Stimulated activated CD4-positive, alpha-beta T cell treated with anti-CD3 and anti-CD28 coated beads, Interleukin-15, amount 100 ng/mL, for 24 hours (primary cell): ENCODE results near the gene ZNF667.

ENCODE experiments used
- DNase-seq: peaks from one replicate; pipeline ENCODE4 v3.0.0-alpha.2; 2020

Gene ZNF667

DNA sequence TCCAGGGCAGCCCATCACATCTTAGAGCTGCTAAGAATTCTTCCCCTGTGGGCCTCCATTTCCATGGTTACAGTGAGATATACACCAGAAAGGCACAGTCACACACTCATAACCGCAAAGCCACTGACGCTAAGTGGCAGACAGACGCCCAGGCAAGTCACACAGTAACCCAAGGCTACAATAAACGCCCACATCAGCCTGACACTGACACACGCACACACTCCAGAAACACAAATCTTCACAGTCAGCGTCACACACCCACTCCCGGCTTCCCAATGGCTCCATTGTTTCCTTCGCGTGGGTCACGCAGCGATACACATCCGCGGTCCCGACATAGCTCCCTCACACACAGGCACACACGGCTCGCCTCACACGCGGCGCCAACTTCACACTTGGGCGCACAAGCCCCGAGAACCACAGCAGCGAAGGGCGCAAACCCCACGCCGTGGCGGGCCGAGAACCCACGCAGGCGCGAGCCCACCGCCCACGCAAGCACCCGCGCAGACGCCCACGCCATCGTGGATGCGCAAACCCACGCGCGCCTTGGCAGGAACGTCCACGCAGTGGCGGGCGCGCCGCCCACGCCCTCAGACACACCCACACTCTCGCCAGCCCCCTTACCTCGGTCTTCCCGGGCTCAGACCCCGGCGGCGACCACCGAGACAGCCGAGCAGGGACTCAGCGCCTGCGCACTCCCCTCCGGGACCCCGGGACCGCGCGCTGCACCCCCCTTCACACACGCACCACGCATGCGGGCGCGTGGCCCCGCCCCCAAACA is at the start of gene ZNF667:
Gene ZNF667 (minus strand): TSS at position 695 of the 778 bp plus-strand sequence. CDS start 14,975 bp downstream, outside the sequence.
- DNase-seq, result peak; percentile 30

DNA sequence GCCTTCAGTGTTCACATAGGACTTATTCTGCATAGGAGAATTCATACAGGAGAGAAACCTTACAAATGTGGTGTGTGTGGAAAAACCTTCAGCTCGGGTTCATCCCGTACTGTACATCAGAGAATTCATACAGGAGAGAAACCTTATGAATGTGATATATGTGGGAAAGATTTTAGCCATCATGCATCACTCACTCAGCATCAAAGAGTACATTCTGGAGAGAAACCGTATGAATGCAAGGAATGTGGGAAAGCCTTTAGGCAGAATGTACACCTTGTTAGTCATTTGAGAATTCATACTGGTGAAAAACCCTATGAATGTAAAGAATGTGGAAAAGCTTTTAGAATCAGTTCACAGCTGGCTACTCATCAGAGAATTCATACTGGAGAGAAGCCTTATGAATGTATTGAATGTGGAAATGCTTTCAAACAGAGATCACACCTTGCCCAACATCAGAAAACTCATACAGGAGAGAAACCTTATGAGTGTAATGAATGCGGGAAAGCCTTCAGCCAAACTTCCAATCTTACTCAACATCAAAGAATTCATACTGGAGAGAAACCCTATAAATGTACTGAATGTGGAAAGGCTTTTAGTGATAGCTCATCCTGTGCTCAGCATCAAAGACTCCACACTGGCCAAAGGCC is 48.2 kb upstream of the ZNF667 start:
- DNase-seq, result no peak

DNA sequence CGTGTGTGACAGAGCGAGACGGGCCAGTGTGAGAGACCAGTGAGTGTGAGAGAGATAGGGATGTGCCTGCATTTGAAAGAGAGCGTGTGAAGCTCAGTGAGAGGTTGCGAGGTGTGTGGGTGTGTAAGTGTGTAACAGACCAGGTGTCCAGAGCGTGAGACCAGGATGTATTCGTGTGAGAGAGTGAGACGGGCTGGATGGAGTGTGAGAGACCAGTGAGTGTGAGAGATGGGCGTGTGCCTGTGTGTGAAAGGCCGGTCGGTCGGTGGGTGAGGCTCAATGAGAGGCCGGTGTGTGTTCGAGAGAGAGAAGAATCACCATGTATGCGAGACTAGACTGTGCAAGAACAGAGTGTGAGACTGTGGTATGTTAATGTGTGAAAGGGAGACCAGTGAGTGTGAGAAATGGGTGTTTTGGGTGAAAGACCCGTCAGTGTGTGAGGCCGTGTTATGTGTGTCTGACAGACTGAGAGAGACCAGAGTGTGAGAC is 31.2 kb upstream of the ZNF667 start:
- DNase-seq, result no peak

DNA sequence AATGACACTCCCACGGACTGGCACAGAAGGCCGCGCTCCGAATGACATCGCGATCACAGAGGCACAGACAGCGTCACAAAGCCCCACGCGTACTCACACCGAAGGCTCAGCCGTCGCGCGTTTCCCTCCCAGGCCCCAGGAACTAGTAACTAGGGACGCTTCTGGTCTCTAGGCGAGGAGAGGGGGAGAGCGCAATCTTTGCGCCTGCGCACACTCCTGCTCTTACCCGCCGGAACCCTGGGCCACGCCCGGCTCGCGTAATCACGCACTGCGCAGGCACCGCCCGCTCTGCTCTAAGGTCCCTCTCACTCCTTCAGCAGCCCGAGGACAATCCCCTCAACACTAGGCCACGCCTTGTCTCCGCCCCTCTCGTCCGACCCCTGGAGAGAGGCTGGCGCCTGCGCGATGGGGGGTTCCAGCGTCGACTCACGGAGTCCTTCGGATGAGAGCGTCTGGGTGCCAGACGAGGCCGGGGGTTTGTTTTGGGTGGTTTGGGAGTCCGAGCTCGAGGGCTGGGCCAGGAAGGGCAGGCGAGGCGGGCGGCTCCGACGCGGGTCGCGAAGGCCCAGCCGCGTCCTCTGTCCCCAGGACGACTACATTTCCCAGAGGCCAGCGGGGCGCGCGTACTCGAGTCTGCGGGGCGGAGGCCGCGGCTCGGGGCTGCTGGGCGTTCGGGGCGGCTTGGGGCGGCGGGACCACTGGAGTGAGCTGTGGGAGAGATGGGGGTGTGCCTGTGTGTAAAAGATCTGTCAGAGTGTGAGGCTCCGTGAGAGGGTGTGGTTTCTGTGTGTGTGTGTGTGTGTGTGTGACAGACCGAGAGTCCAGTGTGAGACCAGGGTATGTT is 30.5 kb upstream of the ZNF667 start, which contains the start of gene ZNF471:
Gene ZNF471 (plus strand): TSS at position 410 of the 844 bp plus-strand sequence. CDS start 3,717 bp downstream, outside the sequence.
- peak; percentile 85 for DNase-seq

DNA sequence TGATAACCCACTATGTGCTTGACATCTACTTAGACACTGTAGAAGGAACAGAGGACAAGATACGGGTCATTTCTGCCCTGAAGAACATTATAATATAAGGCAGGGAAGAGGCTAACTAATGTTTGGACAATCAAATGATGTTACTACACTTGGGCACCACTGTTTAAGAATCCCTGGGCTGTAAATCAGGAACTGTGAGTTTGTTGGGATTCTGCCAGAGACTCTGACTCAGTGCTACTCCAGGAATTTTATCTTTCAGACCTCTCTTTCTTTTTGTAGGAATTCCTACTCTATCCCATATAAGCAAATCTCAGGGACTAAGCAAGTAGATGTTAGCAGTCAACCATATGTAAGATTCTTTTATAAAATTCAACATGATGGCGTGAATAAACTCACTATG is 27.4 kb upstream of the ZNF667 start:
- no peak for DNase-seq

DNA sequence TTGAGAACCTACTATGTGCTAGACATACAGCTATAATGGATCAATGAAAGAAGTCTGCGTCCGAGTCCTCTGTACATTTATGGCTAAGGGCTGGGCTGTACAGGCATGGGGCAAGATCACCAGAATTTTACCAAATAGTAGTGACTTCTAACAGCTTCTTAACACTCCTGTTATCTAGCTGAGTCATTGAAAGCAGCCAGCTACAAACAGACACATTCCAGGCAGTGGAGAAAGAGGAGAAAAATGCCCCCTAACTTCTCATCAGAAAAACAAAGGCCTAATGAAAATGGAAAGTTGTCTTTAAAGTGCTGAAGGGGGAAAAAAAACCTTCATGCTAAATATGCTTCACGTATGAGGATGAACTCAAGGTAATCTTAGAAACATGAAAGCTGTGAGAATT is 14.3 kb upstream of the ZNF667 start:
- no peak for DNase-seq

DNA sequence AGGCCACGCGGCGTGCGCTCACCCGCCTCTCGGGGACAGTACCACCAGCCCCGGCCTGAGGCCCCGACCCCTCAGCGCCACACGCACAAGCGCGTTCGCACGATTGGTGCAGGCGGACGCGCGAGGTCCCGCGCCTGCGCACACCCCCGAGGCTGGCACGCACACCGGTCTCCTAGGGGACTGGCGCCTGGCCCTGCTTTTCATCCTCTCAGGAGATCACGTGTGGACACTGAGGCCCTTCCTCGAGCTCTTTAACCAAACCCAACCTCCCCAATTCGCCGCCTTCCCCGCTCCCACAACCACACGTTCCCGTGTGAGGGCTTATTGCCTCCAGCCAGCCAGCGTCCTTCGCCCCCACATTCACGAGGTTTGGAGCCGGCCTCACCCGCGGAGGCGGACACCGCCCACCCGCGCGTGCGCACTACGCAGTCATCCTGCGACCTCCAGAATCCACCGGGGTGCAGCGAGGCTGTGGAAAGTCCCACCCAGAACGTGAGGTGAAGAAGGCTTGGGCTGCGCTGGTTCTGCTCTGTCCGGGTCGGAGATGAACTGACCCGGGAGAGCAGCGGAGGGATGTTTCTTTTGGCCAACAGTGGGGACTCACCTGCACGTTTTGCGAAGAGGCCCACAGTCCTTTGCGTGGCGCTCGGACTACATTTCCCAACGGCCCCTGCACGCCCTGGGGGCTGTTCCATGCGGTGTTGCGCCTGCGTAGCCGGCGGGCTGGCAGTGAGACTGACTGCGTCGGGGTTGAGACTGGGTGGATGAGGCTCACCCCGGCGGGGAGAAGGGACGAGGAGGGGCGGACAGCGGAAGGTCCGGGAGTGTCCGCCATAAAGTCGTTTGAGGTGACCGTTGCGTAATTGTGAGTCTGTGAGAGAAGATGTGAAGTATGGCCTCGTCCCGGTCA is 539 bp upstream of the ZNF667 start:
- DNase-seq, result peak; percentile 73

DNA sequence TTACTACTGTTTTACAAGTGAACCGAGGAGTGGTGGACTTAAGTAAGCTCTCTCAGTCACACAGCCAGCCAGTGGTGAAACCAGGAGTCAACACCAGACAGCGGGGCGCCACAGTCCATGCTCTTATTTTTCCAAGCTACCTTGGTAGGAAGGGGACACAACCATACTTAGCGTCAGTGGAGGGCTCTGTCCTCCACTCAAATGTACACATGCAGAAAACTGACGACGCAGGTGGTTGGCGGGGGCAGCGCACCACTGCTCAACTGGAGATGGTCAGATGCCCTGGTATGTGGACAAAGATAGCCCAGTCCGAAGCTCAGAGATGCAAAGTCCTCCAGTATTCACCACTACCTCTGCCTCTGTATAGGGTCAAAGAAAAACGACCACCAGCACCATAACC is 1.1 kb downstream of the ZNF667 start:
- DNase-seq, result no peak

DNA sequence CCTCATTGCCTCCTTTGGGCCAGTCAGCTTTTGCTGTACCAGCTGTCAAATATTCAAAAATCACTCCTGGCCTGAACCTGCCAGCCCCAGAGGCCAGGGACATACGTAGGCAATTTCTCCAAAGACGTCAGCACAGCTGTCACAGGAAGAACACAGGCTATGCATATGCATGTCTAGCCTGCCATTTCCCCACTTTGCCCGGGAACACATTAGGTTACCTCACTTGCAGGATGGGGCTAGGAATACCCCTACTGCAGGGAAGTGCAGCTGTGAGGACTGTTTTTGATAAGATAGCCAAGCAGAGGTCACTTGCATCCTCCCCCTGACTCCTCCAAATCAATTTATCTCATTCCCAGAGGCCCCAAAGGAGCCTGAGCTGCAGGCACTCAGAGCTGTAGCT is 2.8 kb downstream of the ZNF667 start:
- DNase-seq, result no peak

DNA sequence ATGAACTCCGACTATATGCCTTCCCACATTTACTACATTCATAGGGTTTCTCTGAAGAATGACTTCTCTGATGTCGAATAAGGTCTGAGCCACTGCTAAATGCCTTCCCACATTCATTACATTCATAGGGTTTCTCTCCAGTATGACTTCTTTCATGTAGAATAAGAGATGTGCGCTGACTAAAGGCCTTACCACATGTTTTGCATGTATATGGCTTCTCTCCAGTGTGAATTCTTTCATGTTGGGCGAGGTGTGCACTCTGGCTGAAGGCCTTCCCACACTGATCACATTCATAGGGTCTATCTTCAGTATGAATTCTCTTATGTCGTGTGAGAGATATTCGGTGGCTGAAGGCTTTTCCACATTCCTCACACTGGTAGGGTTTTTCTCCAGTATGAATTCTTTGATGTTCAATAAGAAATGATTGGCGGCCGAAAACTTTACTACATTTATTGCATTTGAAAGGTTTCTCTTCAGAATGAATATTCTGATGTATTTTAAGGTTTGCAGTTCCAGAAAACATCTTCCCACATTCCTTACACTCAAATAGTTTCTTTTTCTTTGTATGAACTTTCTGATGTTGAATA is 35.8 kb downstream of the ZNF667 start:
- DNase-seq, result no peak

DNA sequence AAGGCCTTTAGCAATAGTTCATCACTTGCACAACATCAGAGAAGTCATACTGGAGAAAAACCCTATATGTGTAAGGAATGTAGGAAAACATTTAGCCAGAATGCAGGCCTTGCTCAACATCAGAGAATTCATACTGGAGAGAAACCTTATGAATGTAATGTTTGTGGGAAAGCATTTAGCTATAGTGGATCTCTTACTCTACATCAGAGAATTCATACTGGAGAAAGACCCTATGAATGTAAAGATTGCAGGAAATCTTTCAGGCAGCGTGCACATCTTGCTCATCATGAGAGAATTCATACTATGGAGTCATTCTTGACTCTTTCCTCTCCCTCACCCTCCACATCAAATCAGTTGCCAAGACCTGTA is 53.2 kb downstream of the ZNF667 start:
- DNase-seq, result no peak

DNA sequence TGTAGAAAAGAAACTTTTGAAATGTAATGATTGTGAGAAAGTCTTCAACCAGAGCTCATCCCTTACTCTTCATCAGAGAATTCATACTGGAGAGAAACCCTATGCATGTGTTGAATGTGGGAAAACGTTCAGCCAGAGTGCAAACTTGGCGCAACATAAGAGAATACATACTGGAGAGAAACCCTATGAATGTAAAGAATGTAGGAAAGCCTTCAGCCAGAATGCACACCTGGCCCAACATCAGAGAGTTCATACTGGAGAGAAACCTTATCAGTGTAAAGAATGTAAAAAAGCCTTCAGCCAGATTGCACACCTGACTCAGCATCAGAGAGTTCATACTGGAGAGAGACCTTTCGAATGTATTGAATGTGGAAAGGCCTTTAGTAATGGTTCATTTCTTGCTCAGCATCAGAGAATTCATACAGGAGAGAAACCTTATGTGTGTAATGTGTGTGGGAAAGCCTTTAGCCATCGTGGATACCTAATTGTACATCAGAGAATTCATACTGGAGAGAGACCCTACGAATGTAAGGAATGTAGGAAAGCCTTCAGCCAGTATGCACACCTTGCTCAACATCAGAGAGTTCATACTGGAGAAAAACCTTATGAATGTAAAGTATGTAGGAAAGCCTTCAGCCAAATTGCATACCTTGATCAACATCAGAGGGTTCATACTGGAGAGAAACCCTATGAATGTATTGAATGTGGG is 53.7 kb downstream of the ZNF667 start:
- DNase-seq, result no peak

DNA sequence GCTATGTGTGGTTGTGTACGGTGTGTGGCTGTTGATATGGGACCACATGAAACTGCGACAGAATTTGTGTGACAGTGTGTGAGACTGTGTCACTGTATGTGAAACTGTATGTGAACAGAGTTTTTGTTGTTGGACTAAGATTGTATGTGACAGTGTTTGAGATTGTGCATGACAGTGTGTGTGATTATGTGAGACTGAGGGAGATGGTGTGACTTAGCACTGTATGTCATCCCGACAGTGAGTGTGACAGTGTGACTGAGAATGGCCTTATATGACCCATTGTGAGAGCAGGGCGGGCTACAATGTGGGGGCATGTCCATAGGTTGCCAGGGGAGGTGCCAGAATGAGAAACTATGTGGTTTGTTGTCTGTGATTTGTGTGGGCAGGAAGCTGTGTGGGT is 72.1 kb downstream of the ZNF667 start:
- peak; percentile 5 for DNase-seq

DNA sequence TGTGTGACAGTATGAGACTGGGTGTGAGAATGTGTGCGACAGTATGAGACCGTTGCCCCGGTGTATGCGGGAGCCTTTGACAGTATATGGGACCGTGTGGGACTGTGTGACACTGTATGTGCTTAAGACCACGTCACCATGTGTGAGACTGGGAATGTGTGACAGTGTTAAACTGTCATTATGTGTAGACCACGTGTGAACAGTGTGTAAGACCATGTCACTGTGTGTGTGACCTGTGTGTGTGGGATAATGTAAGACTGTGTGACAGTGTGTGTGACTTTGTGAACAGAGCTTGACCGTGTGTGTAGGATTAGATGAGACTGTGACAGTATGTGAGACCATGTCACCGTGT is 72.5 kb downstream of the ZNF667 start:
- no peak for DNase-seq

DNA sequence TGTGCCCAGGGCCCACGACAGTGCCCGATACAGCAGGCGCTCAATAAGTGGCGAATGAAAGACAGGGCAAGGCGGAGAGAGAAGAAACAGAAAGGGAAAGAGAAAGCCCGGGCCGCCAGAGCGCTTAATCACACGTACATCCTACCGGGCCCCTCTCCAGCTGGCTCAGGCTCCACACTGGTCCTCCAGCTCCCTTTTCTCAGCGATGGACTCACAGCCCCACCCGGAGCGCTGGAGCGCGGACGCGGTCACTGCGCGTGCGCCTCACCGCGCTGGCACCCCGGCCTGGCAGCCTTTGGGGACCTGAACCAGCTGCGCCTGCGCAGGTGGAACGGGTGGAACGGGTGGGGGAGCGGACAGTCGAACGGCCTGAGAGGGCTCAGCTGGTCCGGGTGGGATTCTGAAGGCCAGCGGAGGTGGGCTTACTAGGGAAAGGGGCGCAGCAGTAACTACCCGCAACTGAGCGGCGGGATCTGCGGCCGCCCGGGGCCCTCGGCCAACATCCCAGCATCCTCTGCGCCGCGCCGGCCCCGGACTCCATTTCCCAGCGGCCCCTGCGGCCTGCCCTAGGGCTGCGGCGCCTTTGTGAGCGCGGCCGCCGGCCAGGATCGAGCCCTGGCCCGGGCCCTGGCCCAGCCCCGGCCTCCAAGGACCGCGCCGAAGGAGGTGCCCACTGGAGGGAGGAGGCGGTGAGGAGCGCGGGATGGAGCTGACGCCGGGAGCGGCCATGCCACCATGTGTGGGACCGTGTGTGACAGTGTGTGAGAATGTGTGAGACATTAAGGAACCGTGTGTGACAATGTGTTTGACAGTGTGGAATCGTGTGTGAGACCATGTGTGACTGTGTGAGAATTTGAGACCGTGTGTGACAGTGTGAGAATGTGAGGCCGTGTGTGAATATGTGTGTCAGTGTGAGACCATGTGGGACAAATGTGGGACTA is 73.1 kb downstream of the ZNF667 start, which contains the start of gene ZNF583:
Gene ZNF583 (plus strand): TSS at position 569 of the 941 bp plus-strand sequence. CDS start 2,783 bp downstream, outside the sequence.
- peak; percentile 91 for DNase-seq

DNA sequence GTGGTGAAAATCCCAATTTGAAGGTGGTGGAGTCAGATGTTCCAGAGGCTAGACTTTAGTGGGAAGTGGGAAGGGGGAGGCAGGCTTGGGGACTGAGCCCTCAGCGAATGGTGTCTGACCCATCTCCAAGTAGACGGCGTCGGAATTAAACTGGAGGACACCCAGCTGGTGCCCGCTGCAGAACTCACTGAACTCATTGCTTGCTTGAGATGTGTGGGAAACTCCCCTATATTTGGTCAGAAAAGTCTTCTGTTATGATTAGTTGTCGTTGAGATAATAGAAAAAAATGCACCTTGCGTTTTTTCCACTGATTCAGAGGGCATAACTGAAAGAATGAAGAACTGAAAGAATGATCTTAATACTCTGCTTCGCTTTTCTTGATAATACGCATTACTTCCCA is 73.9 kb downstream of the ZNF667 start:
- peak; percentile 17 for DNase-seq

DNA sequence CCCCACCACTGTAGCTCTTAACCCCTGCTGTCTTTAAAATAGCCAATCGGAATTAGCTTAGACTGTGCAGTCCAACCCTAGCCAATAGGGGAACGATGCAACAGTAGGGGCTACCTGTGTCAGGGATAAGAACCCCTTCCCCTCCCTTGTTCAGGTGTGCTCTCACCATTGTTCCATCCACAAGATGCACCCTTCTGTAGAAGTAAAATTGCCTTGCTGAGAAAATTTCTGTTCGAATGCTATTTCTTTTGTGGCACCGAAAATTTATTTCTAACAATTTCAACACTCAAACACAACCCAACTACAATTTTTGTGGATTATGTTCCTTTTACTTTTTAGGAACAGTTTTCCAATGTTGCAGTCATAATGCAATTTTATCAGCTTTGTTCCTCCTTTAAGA is 76.7 kb downstream of the ZNF667 start:
- no peak for DNase-seq

DNA sequence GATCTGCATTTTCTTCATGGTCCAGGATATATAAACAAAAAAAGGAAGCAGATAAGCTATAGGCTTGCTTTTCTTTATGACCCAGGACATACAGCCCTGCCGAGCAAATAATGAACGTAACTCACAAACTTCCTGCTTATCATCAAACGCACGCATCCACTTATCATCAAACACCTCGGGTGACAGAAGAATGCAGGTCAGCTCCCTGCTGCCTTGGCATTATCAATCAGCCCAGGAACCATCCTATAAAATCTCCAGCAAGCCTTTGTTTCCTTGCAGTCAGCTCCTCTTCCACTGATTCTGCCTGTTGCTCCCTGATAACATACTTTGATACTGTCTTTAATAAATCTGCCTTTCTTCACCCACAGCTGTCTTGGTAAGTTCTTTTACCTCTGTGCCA is 78.3 kb downstream of the ZNF667 start:
- no peak for DNase-seq

DNA sequence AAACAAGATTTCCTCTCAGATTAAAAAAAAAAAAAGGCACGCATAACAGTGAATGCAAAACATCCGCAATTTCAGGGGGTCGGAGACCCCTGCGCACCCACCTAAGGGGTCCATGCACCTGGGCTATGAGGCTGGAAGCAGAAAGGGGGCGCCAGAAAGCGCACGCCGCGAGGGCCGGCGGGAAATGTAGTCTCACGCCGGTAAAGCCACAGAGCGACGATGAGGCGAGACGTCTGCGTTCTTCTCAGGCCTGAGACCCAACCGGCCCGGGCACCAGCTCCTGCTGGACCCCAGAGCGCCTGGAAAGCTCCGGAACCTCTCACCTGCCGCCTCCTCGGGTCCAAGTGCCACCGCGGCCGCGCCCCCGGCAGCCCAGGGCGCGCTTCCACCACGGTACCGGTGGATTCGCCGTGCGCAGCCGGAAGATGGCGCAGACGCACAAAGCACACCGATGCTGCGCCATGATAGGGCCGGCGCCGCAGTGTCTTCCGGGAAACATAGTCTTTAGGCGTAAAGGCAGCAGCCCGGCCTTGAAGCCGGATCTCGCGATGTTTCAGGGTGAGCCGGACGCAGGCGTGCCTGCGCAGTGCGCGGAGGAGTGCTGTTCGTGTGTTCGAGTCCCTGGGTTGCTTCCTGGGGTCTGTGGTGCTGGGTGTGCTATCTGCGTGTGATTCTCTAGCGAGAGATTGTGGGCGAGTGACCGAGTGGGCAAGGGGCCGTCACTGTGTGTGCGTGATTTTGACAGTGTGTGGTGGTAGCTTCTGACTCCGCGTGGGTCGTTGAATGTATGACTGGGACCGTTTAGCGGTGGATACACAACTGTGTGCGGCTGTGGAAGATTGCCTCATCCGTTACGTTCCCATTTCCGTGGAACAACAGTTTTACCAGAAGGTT is 83.8 kb downstream of the ZNF667 start, which contains the start of gene ZNF582:
Gene ZNF582 (minus strand): TSS at position 416 of the 894 bp plus-strand sequence. CDS start 1,782 bp downstream, outside the sequence.
- DNase-seq, result peak; percentile 92
